Measurements from ENCODE around the gene OR6S1.

- TF ChIP-seq POLR2A (IDR thresholded peaks at IDR 0.05; ENCODE audit: low read depth, low read length) (no peak), EZH2 (IDR thresholded peaks at IDR 0.05; ENCODE audit: borderline replicate concordance, low read depth, low read length, severe bottlenecking) (no peak), POLR2AphosphoS5 (IDR thresholded peaks at IDR 0.05; ENCODE audit: insufficient read depth, low read depth, low read length) (no peak)
- TF ChIP-seq, protein P1, sequence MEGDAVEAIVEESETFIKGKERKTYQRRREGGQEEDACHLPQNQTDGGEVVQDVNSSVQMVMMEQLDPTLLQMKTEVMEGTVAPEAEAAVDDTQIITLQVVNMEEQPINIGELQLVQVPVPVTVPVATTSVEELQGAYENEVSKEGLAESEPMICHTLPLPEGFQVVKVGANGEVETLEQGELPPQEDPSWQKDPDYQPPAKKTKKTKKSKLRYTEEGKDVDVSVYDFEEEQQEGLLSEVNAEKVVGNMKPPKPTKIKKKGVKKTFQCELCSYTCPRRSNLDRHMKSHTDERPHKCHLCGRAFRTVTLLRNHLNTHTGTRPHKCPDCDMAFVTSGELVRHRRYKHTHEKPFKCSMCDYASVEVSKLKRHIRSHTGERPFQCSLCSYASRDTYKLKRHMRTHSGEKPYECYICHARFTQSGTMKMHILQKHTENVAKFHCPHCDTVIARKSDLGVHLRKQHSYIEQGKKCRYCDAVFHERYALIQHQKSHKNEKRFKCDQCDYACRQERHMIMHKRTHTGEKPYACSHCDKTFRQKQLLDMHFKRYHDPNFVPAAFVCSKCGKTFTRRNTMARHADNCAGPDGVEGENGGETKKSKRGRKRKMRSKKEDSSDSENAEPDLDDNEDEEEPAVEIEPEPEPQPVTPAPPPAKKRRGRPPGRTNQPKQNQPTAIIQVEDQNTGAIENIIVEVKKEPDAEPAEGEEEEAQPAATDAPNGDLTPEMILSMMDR (IDR thresholded peaks at IDR 0.05; ENCODE audit: extremely low read depth in 1 of 2, insufficient read depth in 1 of 2, low read depth in 1 of 2, low read length in 2 of 2) = no peak
These were observed 18.6 kb downstream of the OR6S1 start for GRCh38 chr14:20622816-20623291.
